Endodermal cell (in vitro differentiated cells): ENCODE results near the gene HEBP2. TPM values are rescaled to one million over a fixed set of nuclear protein-coding genes. Genes with fewer than 3 reads are reported as not detected.

Source experiments
- DNase-seq: peaks from one replicate; pipeline ENCODE4 v3.0.0-alpha.2; 2017
- H3K27ac ChIP-seq: 2 replicates; pipeline ENCODE4 v1.5.1; 2013; ENCODE audit warnings: mild to moderate bottlenecking, low read depth, low read length, moderate library complexity
- H3K27me3 ChIP-seq: 2 replicates; pipeline ENCODE4 v1.6.1; 2013; ENCODE audit warnings: mild to moderate bottlenecking, low read length, moderate library complexity; ENCODE audit not compliant: insufficient read depth, control insufficient read depth, poor library complexity, severe bottlenecking
- H3K36me3 ChIP-seq: 2 replicates; pipeline ENCODE4 v1.7.0; 2013; ENCODE audit warnings: mild to moderate bottlenecking, low read length, moderate library complexity; ENCODE audit not compliant: control insufficient read depth, insufficient read depth
- H3K4me1 ChIP-seq: one replicate; pipeline ENCODE4 v1.7.0; 2013; ENCODE audit warnings: low read length; ENCODE audit not compliant: control insufficient read depth, insufficient read depth
- H3K4me3 ChIP-seq: 2 replicates; pipeline ENCODE4 v1.5.1; 2013; ENCODE audit warnings: mild to moderate bottlenecking, low read length, moderate library complexity
- H3K9ac ChIP-seq: 2 replicates; pipeline ENCODE4 v1.6.1; 2013; ENCODE audit warnings: mild to moderate bottlenecking, low read length, moderate library complexity; ENCODE audit not compliant: poor library complexity, severe bottlenecking; ENCODE audit errors: extremely low read depth
- H3K9me3 ChIP-seq: 2 replicates; pipeline ENCODE4 v1.6.1; 2013; ENCODE audit warnings: mild to moderate bottlenecking, low read length, moderate library complexity; ENCODE audit not compliant: control insufficient read depth
- H3K27ac Mint-ChIP-seq: 2 replicates; pipeline ENCODE4 v1.8.0; 2020; ENCODE audit warnings: mixed read lengths
- H3K27me3 Mint-ChIP-seq: 2 replicates; pipeline ENCODE4 v1.8.0; 2021; ENCODE audit warnings: mild to moderate bottlenecking, mixed read lengths; ENCODE audit not compliant: insufficient read depth
- H3K36me3 Mint-ChIP-seq: 2 replicates; pipeline ENCODE4 v1.8.0; 2020; ENCODE audit warnings: low read depth, mixed read lengths
- H3K4me1 Mint-ChIP-seq: 2 replicates; pipeline ENCODE4 v1.8.0; 2020; ENCODE audit warnings: mixed read lengths
- H3K4me3 Mint-ChIP-seq: 2 replicates; pipeline ENCODE4 v1.8.0; 2020; ENCODE audit warnings: mild to moderate bottlenecking, moderate library complexity, mixed read lengths
- H3K9me3 Mint-ChIP-seq: 2 replicates; pipeline ENCODE4 v1.8.0; 2020; ENCODE audit warnings: mild to moderate bottlenecking, mixed read lengths
- WGBS, 2 experiments: methylation state at CpG; one replicate each; pipeline versions ENCODE4 v1.1.5 to v1.1.7; 2013; ENCODE audit warnings: missing lambda C conversion rate in 2 of 2, mixed read lengths in 1 of 2; ENCODE audit not compliant: insufficient coverage in 1 of 2, insufficient read length in 1 of 2; 5-methylcytosine and 5-hydroxymethylcytosine counted together
- total RNA-seq, 2 donors: library from RNA; stranded (reverse); fragmentation: NEBNext Ultra II Directional in 1 of 2; extraction: Animal tissue kit (Norgen Biotek cat#: 25700) in 1 of 2; gene quantifications; 2 replicates in 1 of 2; 3 replicates in 1 of 2; pipeline ENCODE4 v1.2.1, GENCODE V29; 2021
- TF ChIP-seq, protein P1 (sequence below): fragments of 200-600 bp; sonication (generic); conservative IDR thresholded peaks from 2 replicates; pipeline ENCODE4 v1.5.0; 2021; ENCODE audit warnings: antibody characterized with exemption, mild to moderate bottlenecking

The HEBP2 gene
- total RNA-seq, 2 donors from 2014 or later = 53.9 to 95.7 TPM

DNA sequence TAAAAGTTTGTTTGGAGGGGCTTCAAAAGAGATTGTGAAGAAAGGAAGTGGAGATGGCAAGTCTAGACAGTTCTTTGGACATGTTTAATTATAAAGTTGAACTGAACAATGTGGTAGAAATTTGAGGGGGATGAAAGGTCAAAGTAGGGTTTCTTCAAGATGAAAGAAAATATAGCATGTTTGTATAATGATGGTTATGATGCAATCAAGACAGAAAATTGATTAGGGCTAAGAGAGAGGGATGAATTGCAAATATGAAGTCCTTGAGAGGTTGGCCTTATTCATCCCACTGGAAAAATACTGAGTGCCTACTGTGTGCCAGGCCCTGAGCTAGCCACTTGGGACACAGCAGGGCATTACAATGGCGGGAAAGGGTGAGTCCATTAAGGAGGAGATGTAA, 57.6 kb downstream of the HEBP2 start:
- H3K4me3 ChIP-seq = no peak overlapping the region
- no peak for DNase-seq
- H3K36me3 ChIP-seq = peaks cover 14% of the 10 kb centered on the region
- H3K27ac Mint-ChIP-seq = no peak overlapping the region
- no peaks in the 10 kb centered on the region for H3K9me3 Mint-ChIP-seq
- H3K27ac ChIP-seq = no peak overlapping the region
- TF ChIP-seq, protein P1, sequence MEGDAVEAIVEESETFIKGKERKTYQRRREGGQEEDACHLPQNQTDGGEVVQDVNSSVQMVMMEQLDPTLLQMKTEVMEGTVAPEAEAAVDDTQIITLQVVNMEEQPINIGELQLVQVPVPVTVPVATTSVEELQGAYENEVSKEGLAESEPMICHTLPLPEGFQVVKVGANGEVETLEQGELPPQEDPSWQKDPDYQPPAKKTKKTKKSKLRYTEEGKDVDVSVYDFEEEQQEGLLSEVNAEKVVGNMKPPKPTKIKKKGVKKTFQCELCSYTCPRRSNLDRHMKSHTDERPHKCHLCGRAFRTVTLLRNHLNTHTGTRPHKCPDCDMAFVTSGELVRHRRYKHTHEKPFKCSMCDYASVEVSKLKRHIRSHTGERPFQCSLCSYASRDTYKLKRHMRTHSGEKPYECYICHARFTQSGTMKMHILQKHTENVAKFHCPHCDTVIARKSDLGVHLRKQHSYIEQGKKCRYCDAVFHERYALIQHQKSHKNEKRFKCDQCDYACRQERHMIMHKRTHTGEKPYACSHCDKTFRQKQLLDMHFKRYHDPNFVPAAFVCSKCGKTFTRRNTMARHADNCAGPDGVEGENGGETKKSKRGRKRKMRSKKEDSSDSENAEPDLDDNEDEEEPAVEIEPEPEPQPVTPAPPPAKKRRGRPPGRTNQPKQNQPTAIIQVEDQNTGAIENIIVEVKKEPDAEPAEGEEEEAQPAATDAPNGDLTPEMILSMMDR = no peak
- no peaks in the 10 kb centered on the region for H3K27me3 Mint-ChIP-seq
- H3K4me1 Mint-ChIP-seq = no peaks in the 10 kb centered on the region
- H3K36me3 Mint-ChIP-seq = peaks cover 31% of the 10 kb centered on the region
- no peak overlapping the region for H3K9ac ChIP-seq
- no peaks in the 10 kb centered on the region for H3K27me3 ChIP-seq
- H3K9me3 ChIP-seq = no peaks in the 10 kb centered on the region
- no peaks in the 10 kb centered on the region for H3K4me1 ChIP-seq
- WGBS, 2 experiments = 88% methylated on average over 1 of the region's 1 CpG; no CpG with 5 or more reads in 1 of the 2 experiments
- H3K4me3 Mint-ChIP-seq = no peak overlapping the region

DNA sequence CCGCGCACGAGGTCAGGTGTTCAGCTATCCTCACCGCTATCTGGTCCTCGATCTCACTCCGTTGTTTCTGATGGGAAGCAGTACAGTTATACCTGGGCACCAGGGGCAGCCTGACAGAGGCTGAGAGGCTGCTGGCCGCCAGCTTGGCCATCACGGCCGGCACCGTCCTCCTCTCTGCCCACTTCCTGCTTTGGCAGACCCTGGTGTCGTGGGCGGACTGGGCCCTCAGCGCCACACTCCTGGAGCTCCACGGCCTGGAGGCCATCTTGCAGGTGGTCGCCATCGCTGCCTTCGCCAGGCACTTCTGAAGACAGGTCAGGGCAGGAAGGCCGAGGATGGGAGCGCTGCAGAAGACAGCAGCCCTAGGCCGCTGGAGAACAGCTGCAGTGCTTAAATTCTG, 60.1 kb downstream of the HEBP2 start:
- Histone ChIP-seq H3K9ac (no peak overlapping the region), H3K4me1 (no peaks in the 10 kb centered on the region), H3K4me3 (no peak overlapping the region), H3K27me3 (no peaks in the 10 kb centered on the region), H3K36me3 (peaks cover 16% of the 10 kb centered on the region), H3K9me3 (no peaks in the 10 kb centered on the region), H3K27ac (no peak overlapping the region)
- H3K4me1 Mint-ChIP-seq = no peaks in the 10 kb centered on the region
- no peaks in the 10 kb centered on the region for H3K9me3 Mint-ChIP-seq
- no peak overlapping the region for H3K27ac Mint-ChIP-seq
- TF ChIP-seq, protein P1 = no peak
- DNase-seq = no peak
- peaks cover 29% of the 10 kb centered on the region for H3K36me3 Mint-ChIP-seq
- no peak overlapping the region for H3K4me3 Mint-ChIP-seq
- WGBS, 2 experiments = 95% methylated on average over 18 to 20 of the region's 20 CpGs
- H3K27me3 Mint-ChIP-seq = no peaks in the 10 kb centered on the region

DNA sequence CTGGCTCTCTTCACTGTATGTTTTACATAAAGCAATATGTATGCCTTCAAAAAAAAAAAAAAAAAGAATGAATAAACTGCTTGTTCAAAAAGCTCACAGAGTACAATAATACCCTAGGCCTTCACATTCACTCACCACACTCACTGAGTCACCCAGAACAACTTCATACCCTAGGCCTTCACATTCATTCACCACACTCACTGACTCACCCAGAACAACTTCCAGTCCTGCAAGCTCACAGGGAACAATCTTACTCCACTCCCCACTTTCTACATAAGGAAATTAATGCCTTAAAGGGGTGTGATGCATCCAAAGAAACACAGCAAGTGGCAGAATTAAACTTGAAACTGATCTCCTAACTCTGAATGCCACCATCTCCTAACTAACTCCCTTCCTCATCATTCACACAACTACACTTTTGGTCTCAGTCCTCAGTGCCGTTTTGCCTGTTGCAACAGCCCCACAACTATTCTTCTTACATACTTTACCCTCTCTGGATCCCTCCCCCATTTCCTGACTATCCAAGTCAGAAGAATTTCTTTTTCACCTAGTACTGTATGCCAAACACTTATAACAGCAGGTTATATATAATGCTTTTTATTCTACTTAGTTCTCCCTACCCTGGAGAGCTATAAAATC, 61.1 kb downstream of the HEBP2 start:
- TF ChIP-seq, protein P1 = no peak
- no peaks in the 10 kb centered on the region for H3K27me3 Mint-ChIP-seq
- no peak overlapping the region for H3K9ac ChIP-seq
- H3K4me3 ChIP-seq = no peak overlapping the region
- WGBS, 2 experiments = 77 to 87% methylated on average over 1 of the region's 1 CpG
- H3K27me3 ChIP-seq = no peaks in the 10 kb centered on the region
- H3K9me3 ChIP-seq = no peaks in the 10 kb centered on the region
- no peaks in the 10 kb centered on the region for H3K9me3 Mint-ChIP-seq
- DNase-seq = no peak
- H3K36me3 Mint-ChIP-seq = peaks cover 29% of the 10 kb centered on the region
- H3K36me3 ChIP-seq = peaks cover 22% of the 10 kb centered on the region
- no peak overlapping the region for H3K27ac ChIP-seq
- no peaks in the 10 kb centered on the region for H3K4me1 ChIP-seq
- no peak overlapping the region for H3K4me3 Mint-ChIP-seq
- H3K27ac Mint-ChIP-seq = peak overlapping the region; percentile 9
- H3K4me1 Mint-ChIP-seq = no peaks in the 10 kb centered on the region
